B cell (primary cell): ENCODE results near the gene TENM3.

Source experiments
- CTCF ChIP-seq: fragments of 200-600 bp; IDR thresholded peaks from one replicate; pipeline ENCODE4 v1.8.0; 2022; ENCODE audit warnings: antibody characterized with exemption, mild to moderate bottlenecking
- EZH2 ChIP-seq: IDR thresholded peaks from 2 replicates; pipeline ENCODE4 v1.6.1; 2012; ENCODE audit warnings: borderline replicate concordance, low read depth, mild to moderate bottlenecking, moderate library complexity, low read length; ENCODE audit not compliant: insufficient read depth, poor library complexity, severe bottlenecking

GRCh38 chr4:182749667-182750167 is 506.5 kb downstream of the TENM3 start:
- TF ChIP-seq CTCF (no peak), EZH2 (no peak)
